IMR-90 (cell line): ENCODE measurements around the gene CCZ1B. TPM values are rescaled to one million over a fixed set of nuclear protein-coding genes. Genes with fewer than 3 reads are reported as not detected.
"Not testable (repeated sequence)": the region's sequence is repeated elsewhere in the genome, so short reads cannot be mapped to it uniquely, and the experiment has no call there.

Experiments used
- ATAC-seq: fragments of 200-7000 bp; cut with Tn5 transposase; 2 replicates; pipeline ENCODE4 v1.9.1; 2020; ENCODE audit warnings: low read depth, mild to moderate bottlenecking, moderate library complexity
- BruUV-seq: library from RNA; stranded (reverse); fragments of 400-500 nt; replicated peaks from 2 replicates; lab custom pipeline; 2021; lab: Mats Ljungman, UMichigan
- CTCF ChIA-PET: fragments of 300-600 bp; formaldehyde crosslinking; extraction: SDS; loops from one replicate; lab custom pipeline; 2021; ENCODE audit warnings: antibody characterized with exemption; lab: Yijun Ruan, JAX
- POLR2A ChIA-PET: fragments of 300-600 bp; sonication (Branson Sonifier 250); formaldehyde crosslinking; loops from one replicate; lab custom pipeline; 2022; ENCODE audit warnings: antibody characterized with exemption; ENCODE audit not compliant: unreplicated experiment; lab: Charles Lee
- DNase-seq: peaks from one replicate; pipeline ENCODE4 v3.0.0; 2013
- H2AFZ ChIP-seq: replicated peaks from 2 replicates; pipeline ENCODE3; 2013; ENCODE audit warnings: low read length, mild to moderate bottlenecking; ENCODE audit not compliant: poor library complexity
- H2AK5ac ChIP-seq: 2 replicates; pipeline ENCODE4 v1.6.1; 2013; ENCODE audit warnings: low read depth, low read length, inconsistent platforms
- H2AK9ac ChIP-seq: replicated peaks from 2 replicates; pipeline ENCODE3; 2013; ENCODE audit warnings: mild to moderate bottlenecking, low read depth, low read length, moderate library complexity; ENCODE audit not compliant: poor library complexity
- H2BK120ac ChIP-seq: 2 replicates; pipeline ENCODE4 v1.6.1; 2013; ENCODE audit warnings: low read depth, low read length, inconsistent platforms
- H2BK15ac ChIP-seq: 3 replicates; pipeline ENCODE4 v1.6.1; 2013; ENCODE audit warnings: low read depth, low read length, inconsistent platforms
- H2BK20ac ChIP-seq: 2 replicates; pipeline ENCODE4 v1.6.1; 2013; ENCODE audit warnings: low read depth, mild to moderate bottlenecking, inconsistent platforms, low read length, moderate library complexity
- H2BK5ac ChIP-seq: 2 replicates; pipeline ENCODE4 v1.6.1; 2013; ENCODE audit warnings: mild to moderate bottlenecking, low read depth, low read length, inconsistent platforms; ENCODE audit not compliant: poor library complexity, severe bottlenecking
- H3K14ac ChIP-seq: replicated peaks from 2 replicates; pipeline ENCODE4 v1.6.1; 2013; ENCODE audit warnings: low read depth, low read length, inconsistent platforms
- H3K18ac ChIP-seq: 2 replicates; pipeline ENCODE4 v1.6.1; 2013; ENCODE audit warnings: low read depth, low read length, control low read depth
- H3K23ac ChIP-seq: 2 replicates; pipeline ENCODE4 v1.6.1; 2013; ENCODE audit warnings: low read depth, low read length, inconsistent platforms
- H3K27ac ChIP-seq: 2 replicates; pipeline ENCODE4 v1.5.1; 2013; ENCODE audit warnings: mild to moderate bottlenecking, control low read depth, low read length; ENCODE audit not compliant: insufficient read depth
- H3K27me3 ChIP-seq: 2 replicates; pipeline ENCODE4 v1.6.1; 2013; ENCODE audit warnings: low read length; ENCODE audit not compliant: control insufficient read depth, insufficient read depth
- H3K36me3 ChIP-seq: 2 replicates; pipeline ENCODE4 v1.6.1; 2013; ENCODE audit warnings: low read length, mixed read lengths; ENCODE audit not compliant: control insufficient read depth, insufficient read depth
- H3K4ac ChIP-seq: 2 replicates; pipeline ENCODE4 v1.6.1; 2013; ENCODE audit warnings: low read depth, low read length, inconsistent platforms
- H3K4me1 ChIP-seq: 2 replicates; pipeline ENCODE4 v1.6.1; 2013; ENCODE audit warnings: low read length, mixed read lengths; ENCODE audit not compliant: control insufficient read depth, insufficient read depth
- H3K4me2 ChIP-seq: 2 replicates; pipeline ENCODE4 v1.6.1; 2013; ENCODE audit warnings: low read depth, mild to moderate bottlenecking, control low read depth, low read length, moderate library complexity
- H3K4me3 ChIP-seq: 2 replicates; pipeline ENCODE4 v1.5.1; 2013; ENCODE audit warnings: low read depth, mild to moderate bottlenecking, control low read depth, low read length, moderate library complexity; ENCODE audit not compliant: insufficient read depth
- H3K56ac ChIP-seq: 2 replicates; pipeline ENCODE4 v1.6.1; 2013; ENCODE audit warnings: low read length, inconsistent platforms; ENCODE audit not compliant: insufficient read depth; ENCODE audit errors: extremely low read depth
- H3K79me1 ChIP-seq, 2 experiments: 2 replicates each; pipeline ENCODE4 v1.6.1; 2013; ENCODE audit warnings: low read length in 2 of 2, inconsistent platforms in 1 of 2, low read depth in 1 of 2
- H3K9ac ChIP-seq: 2 replicates; pipeline ENCODE4 v1.6.1; 2013; ENCODE audit warnings: low read depth, low read length, control low read depth
- H3K9me1 ChIP-seq: 2 replicates; pipeline ENCODE4 v1.6.1; 2013; ENCODE audit warnings: low read length, inconsistent platforms; ENCODE audit not compliant: insufficient read depth
- H3K9me3 ChIP-seq: 2 replicates; pipeline ENCODE4 v1.6.1; 2013; ENCODE audit warnings: low read length; ENCODE audit not compliant: control insufficient read depth, insufficient read depth
- H4K20me1 ChIP-seq: 2 replicates; pipeline ENCODE4 v1.6.1; 2013; ENCODE audit warnings: low read length, inconsistent platforms; ENCODE audit not compliant: insufficient read depth
- H4K5ac ChIP-seq: 2 replicates; pipeline ENCODE4 v1.6.1; 2013; ENCODE audit warnings: mild to moderate bottlenecking, low read depth, low read length, control low read depth
- H4K8ac ChIP-seq, 2 experiments: 2 replicates each; pipeline ENCODE4 v1.6.1; 2013; ENCODE audit warnings: low read depth in 2 of 2, low read length in 2 of 2, control low read depth in 1 of 2, inconsistent platforms in 1 of 2
- H4K91ac ChIP-seq: 2 replicates; pipeline ENCODE4 v1.6.1; 2013; ENCODE audit warnings: low read depth, low read length, inconsistent platforms; ENCODE audit not compliant: insufficient read depth
- whole genome bisulfite sequencing, 2 experiments: methylation state at CpG; one replicate each; pipeline versions ENCODE4 v1.1.5 to v1.1.7; 2013; ENCODE audit warnings: missing lambda C conversion rate in 2 of 2; ENCODE audit not compliant: insufficient read length in 1 of 2; ENCODE audit errors: extremely low coverage in 2 of 2; 5-methylcytosine and 5-hydroxymethylcytosine counted together
- dilution Hi-C: fragments of 300-500 bp; cut with HindIII; formaldehyde crosslinking; loops from one replicate; pipeline ENCODE4 v1.14.3; 2018; ENCODE audit warnings: low sequenced_read_pairs; ENCODE audit not compliant: unreplicated experiment
- in situ Hi-C: fragments of 300-500 bp; cut with MboI; formaldehyde crosslinking; loops from 3 replicates; pipeline ENCODE4 v1.14.3; 2019; ENCODE audit warnings: low sequenced_read_pairs, inconsistent platforms, mixed read lengths
- intact Hi-C: fragments of 100-400 bp; cut with micrococcal nuclease; formaldehyde crosslinking; loops from 2 replicates; pipeline ENCODE4 v1.10.0; 2022
- polyA plus RNA-seq, 3 experiments: library from polyadenylated mRNA; depleted of rRNA; stranded (reverse); fragments of >200 nt; gene quantifications; 2 replicates each; pipeline ENCODE4 v1.2.3, GENCODE V29; 2012; ENCODE audit warnings: low replicate concordance in 1 of 3
- total RNA-seq: library from RNA; depleted of rRNA; stranded (reverse); fragments of >200 nt; gene quantifications from 2 replicates; pipeline ENCODE4 v1.2.3, GENCODE V29; 2012

CCZ1B gene
- total and polyA plus RNA-seq, 2 of the 4 experiments (the other 2 are of a cell fraction): 25.5 to 41.0 TPM

DNA sequence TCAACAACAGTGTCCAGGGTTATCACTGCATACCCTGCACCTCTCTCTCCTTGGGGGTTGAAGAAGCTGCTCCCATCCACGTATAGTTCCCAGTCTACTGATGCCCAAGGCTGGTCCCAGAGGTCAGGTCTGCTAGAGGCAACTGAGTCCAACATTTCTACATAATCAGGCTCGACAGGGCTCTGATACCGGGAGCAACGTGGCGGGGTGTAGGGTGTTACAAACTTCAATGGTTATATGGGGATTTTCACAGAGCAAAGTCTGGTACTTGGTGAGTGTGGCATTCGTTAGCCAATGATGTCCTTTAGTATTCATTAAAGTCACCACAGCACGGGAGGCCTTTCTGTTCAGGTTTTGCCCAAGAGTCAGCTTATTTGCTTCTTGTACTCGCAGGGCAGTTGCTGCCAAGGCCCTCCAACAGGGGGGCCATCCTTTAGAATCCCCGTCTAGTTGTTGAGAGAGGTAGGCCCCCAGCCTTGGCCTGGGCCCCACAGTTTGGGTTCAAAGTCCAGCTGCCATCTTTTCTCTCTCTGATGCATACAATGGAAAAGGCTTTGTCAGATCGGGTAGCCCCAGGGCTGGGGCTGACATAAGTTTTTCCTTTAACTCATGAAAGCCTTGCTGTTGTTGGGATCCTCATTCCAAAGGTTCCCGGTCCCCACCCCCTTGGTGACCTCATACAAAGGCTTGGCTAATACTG is 46.3 kb upstream of the CCZ1B start:
- BruUV-seq, H3K9ac ChIP-seq, H2BK120ac ChIP-seq, H4K20me1 ChIP-seq, H3K4me1 ChIP-seq, H2AFZ ChIP-seq, H3K4me2 ChIP-seq, H3K27ac ChIP-seq, H3K14ac ChIP-seq, in situ Hi-C loops, H4K5ac ChIP-seq, DNase-seq, intact Hi-C loops, H2BK5ac ChIP-seq, H3K56ac ChIP-seq, H3K27me3 ChIP-seq, H4K8ac ChIP-seq, POLR2A ChIA-PET, H2AK9ac ChIP-seq, H3K79me1 ChIP-seq, ATAC-seq, H2BK15ac ChIP-seq, dilution Hi-C loops, H3K36me3 ChIP-seq, H3K9me3 ChIP-seq, H3K23ac ChIP-seq, CTCF ChIA-PET, H3K4me3 ChIP-seq, H2BK20ac ChIP-seq, H3K9me1 ChIP-seq, H3K18ac ChIP-seq, H4K91ac ChIP-seq, H2AK5ac ChIP-seq, H3K4ac ChIP-seq: not testable (repeated sequence)
- WGBS, 2 experiments: 67% methylated on average over 3 of the region's 11 CpGs; no CpG with 5 or more reads in 1 of the 2 experiments

DNA sequence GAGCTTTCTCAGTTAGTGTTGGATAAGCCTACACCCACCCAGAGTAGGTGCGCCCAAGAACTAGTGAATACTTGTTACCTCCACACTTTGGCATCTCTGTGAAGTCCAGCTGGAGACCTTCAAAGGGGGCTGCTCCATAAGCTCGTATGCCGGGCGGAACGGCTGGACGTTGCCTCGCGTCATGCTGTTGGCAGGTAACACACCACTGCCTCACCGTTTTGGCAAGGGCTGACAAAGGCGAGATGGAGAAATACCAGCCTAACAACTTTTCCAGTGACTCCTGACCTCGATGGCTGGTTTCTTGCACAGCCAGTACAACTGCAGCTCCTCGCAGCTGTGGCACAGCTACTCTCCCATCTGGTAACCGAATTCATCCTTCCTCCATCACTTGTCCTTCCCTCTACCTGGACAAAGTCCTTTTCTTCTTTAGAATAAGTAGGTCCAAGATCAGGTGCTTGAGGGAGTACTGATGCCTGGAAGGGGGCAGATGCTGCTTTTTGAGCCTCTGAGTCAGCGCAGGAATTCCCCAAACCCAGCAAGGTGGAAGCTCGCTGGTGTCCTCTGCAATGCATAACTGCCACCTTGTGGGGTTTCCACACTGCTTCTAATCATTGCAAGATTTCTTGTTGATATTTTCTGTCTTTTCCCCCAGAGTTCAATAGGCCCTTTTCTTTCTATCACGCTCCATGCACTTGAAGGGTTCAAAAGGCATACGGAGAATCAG is 45.5 kb upstream of the CCZ1B start:
- H3K9ac ChIP-seq, H3K14ac ChIP-seq, dilution Hi-C loops, H2BK15ac ChIP-seq, intact Hi-C loops, CTCF ChIA-PET, H4K8ac ChIP-seq, H3K56ac ChIP-seq, H3K18ac ChIP-seq, H3K9me3 ChIP-seq, H3K27me3 ChIP-seq, H3K4me3 ChIP-seq, H3K4me1 ChIP-seq, H2AK5ac ChIP-seq, BruUV-seq, H3K36me3 ChIP-seq, POLR2A ChIA-PET, H3K9me1 ChIP-seq, H4K20me1 ChIP-seq, H4K91ac ChIP-seq, H3K4me2 ChIP-seq, H2AFZ ChIP-seq, ATAC-seq, H2BK5ac ChIP-seq, H2BK20ac ChIP-seq, H2BK120ac ChIP-seq, H3K79me1 ChIP-seq, in situ Hi-C loops, H4K5ac ChIP-seq, DNase-seq, H3K4ac ChIP-seq, H2AK9ac ChIP-seq, H3K27ac ChIP-seq, H3K23ac ChIP-seq: not testable (repeated sequence)
- 64% methylated on average over 11 of the region's 17 CpGs; no CpG with 5 or more reads in 1 of the 2 experiments for WGBS, 2 experiments
